H1 (cell line): ENCODE data around the gene ZBTB46. TPM values are rescaled to one million over a fixed set of nuclear protein-coding genes. Genes with fewer than 3 reads are reported as not detected.

Source experiments
- CTCF ChIA-PET: fragments of 300-600 bp; sonication (Branson Sonifier 250); formaldehyde crosslinking; loops from one replicate; lab custom pipeline; 2021; ENCODE audit not compliant: partially characterized antibody; lab: Charles Lee
- POLR2A ChIA-PET: fragments of 300-600 bp; sonication (Branson Sonifier 250); formaldehyde crosslinking; loops from one replicate; lab custom pipeline; 2021; ENCODE audit warnings: inconsistent platforms; ENCODE audit not compliant: partially characterized antibody; lab: Charles Lee
- DNase-seq, 2 experiments: peaks; one replicate each; pipeline versions ENCODE4 v3.0.0 to v3.0.0-alpha.2; 2010 to 2022; ENCODE audit warnings: low spot score in 2 of 2, low read depth in 1 of 2, mixed read lengths in 1 of 2
- FAIRE-seq: peaks from 2 replicates; lab custom pipeline; 2011; peaks lifted over from hg19 to GRCh38; lab: Jason Lieb, UNC
- H2AFZ ChIP-seq: 2 replicates; pipeline ENCODE4 v1.8.1; 2012; ENCODE audit warnings: low read length, inconsistent platforms
- H2AK5ac ChIP-seq: 2 replicates; pipeline ENCODE4 v1.6.1; 2013; ENCODE audit warnings: low read depth, low read length
- H2BK120ac ChIP-seq: replicated peaks from 2 replicates; pipeline ENCODE3; 2013; ENCODE audit warnings: low read depth, low read length, inconsistent platforms
- H2BK12ac ChIP-seq: 2 replicates; pipeline ENCODE4 v1.6.1; 2013; ENCODE audit warnings: low read depth, low read length
- H2BK15ac ChIP-seq: 2 replicates; pipeline ENCODE4 v1.6.1; 2013; ENCODE audit warnings: low read length
- H2BK20ac ChIP-seq: 2 replicates; pipeline ENCODE4 v1.6.1; 2013; ENCODE audit warnings: low read length
- H2BK5ac ChIP-seq: 2 replicates; pipeline ENCODE4 v1.6.1; 2013; ENCODE audit warnings: low read depth, low read length
- H3K14ac ChIP-seq: 2 replicates; pipeline ENCODE4 v1.6.1; 2013; ENCODE audit warnings: inconsistent platforms; ENCODE audit not compliant: insufficient read length
- H3K18ac ChIP-seq: 2 replicates; pipeline ENCODE4 v1.6.1; 2013; ENCODE audit warnings: low read length; ENCODE audit errors: extremely low read depth
- H3K23ac ChIP-seq: 2 replicates; pipeline ENCODE4 v1.6.1; 2013; ENCODE audit warnings: inconsistent platforms; ENCODE audit not compliant: insufficient read length
- H3K23me2 ChIP-seq: 2 replicates; pipeline ENCODE4 v1.6.1; 2013; ENCODE audit warnings: low read depth, low read length
- H3K27ac ChIP-seq: 2 replicates; pipeline ENCODE4 v1.6.1; 2011; ENCODE audit warnings: low read depth, low read length, inconsistent platforms
- H3K27me3 ChIP-seq, 4 experiments: replicated peaks in 1 of 4; 1 replicate in 1 of 4; 2 replicates in 3 of 4; pipeline versions ENCODE4 v1.6.1 to v1.8.1; 2011 to 2013; ENCODE audit warnings: low read length in 3 of 4, mild to moderate bottlenecking in 3 of 4, inconsistent platforms in 2 of 4, mixed read lengths in 2 of 4, moderate library complexity in 1 of 4; ENCODE audit not compliant: control insufficient read depth in 3 of 4, insufficient read depth in 3 of 4; ENCODE audit errors: extremely low read depth in 1 of 4
- H3K36me3 ChIP-seq, 4 experiments: 2 replicates each; pipeline versions ENCODE4 v1.6.1 to v1.8.1; 2011 to 2013; ENCODE audit warnings: mild to moderate bottlenecking in 4 of 4, low read length in 3 of 4, moderate library complexity in 2 of 4, control low read depth in 1 of 4, inconsistent platforms in 1 of 4; ENCODE audit not compliant: insufficient read depth in 4 of 4, control insufficient read depth in 2 of 4
- H3K4ac ChIP-seq: replicated peaks from 2 replicates; pipeline ENCODE3; 2013; ENCODE audit warnings: low read length, low read depth, mixed read lengths, inconsistent platforms; ENCODE audit not compliant: insufficient read length
- H3K4me1 ChIP-seq, 4 experiments: replicated peaks in 1 of 4; 1 replicate in 1 of 4; 2 replicates in 3 of 4; pipeline versions ENCODE4 v1.6.1 to v1.8.1; 2011 to 2013; ENCODE audit warnings: low read length in 3 of 4, inconsistent platforms in 2 of 4, mixed read lengths in 1 of 4; ENCODE audit not compliant: insufficient read depth in 4 of 4, control insufficient read depth in 3 of 4
- H3K4me2 ChIP-seq, 2 experiments: 2 replicates each; pipeline versions ENCODE4 v1.6.1 to v1.8.1; 2011 to 2013; ENCODE audit warnings: low read depth in 2 of 2, low read length in 2 of 2, control low read depth in 1 of 2, inconsistent platforms in 1 of 2, mild to moderate bottlenecking in 1 of 2; ENCODE audit not compliant: insufficient read depth in 1 of 2
- H3K4me3 ChIP-seq, 4 experiments: fragments of 200-600, 300-600 bp in 1 of 4; sonication (generic), shearing (Covaris generic), sonication (Bioruptor Twin) in 1 of 4; 2 replicates each; pipeline versions ENCODE4 v1.5.1 to v1.8.1; 2011 to 2016; ENCODE audit warnings: low read length in 4 of 4, low read depth in 3 of 4, control low read depth in 2 of 4, inconsistent platforms in 2 of 4, mild to moderate bottlenecking in 2 of 4, mixed read lengths in 1 of 4, moderate library complexity in 1 of 4; ENCODE audit not compliant: insufficient read depth in 2 of 4; ENCODE audit errors: extremely low read depth in 1 of 4
- H3K56ac ChIP-seq: replicated peaks from 2 replicates; pipeline ENCODE3; 2013; ENCODE audit warnings: low read depth, mild to moderate bottlenecking, mixed read lengths, low read length, inconsistent platforms; ENCODE audit not compliant: insufficient read length
- H3K79me1 ChIP-seq: 2 replicates; pipeline ENCODE4 v1.6.1; 2013; ENCODE audit warnings: low read depth, low read length, control low read depth
- H3K79me2 ChIP-seq, 2 experiments: 2 replicates each; pipeline versions ENCODE4 v1.6.1 to v1.8.1; 2012 to 2013; ENCODE audit warnings: low read length in 2 of 2, mild to moderate bottlenecking in 2 of 2, inconsistent platforms in 1 of 2; ENCODE audit not compliant: insufficient read depth in 2 of 2, control insufficient read depth in 1 of 2
- H3K9ac ChIP-seq, 4 experiments: replicated peaks in 1 of 4; 1 replicate in 1 of 4; 2 replicates in 3 of 4; pipeline versions ENCODE4 v1.6.1 to v1.8.1; 2011 to 2013; ENCODE audit warnings: low read depth in 3 of 4, low read length in 3 of 4, control low read depth in 2 of 4, mild to moderate bottlenecking in 2 of 4, moderate library complexity in 2 of 4, inconsistent platforms in 1 of 4; ENCODE audit errors: extremely low read depth in 1 of 4
- H3K9me3 ChIP-seq, 2 experiments: 2 replicates each; pipeline versions ENCODE4 v1.6.1 to v1.8.1; 2012 to 2013; ENCODE audit warnings: mild to moderate bottlenecking in 2 of 2, moderate library complexity in 2 of 2, control low read depth in 1 of 2, inconsistent platforms in 1 of 2, low read depth in 1 of 2, low read length in 1 of 2, mixed read lengths in 1 of 2; ENCODE audit not compliant: insufficient read depth in 2 of 2
- H4K20me1 ChIP-seq, 2 experiments: replicated peaks in 1 of 2; 2 replicates each; pipeline versions ENCODE3 to v1.8.1; 2011 to 2013; ENCODE audit warnings: inconsistent platforms in 2 of 2, low read length in 2 of 2, mild to moderate bottlenecking in 1 of 2; ENCODE audit not compliant: insufficient read depth in 2 of 2, control insufficient read depth in 1 of 2
- H4K5ac ChIP-seq: 2 replicates; pipeline ENCODE4 v1.6.1; 2013; ENCODE audit warnings: low read length, low read depth, mixed read lengths, inconsistent platforms; ENCODE audit not compliant: insufficient read length
- H4K8ac ChIP-seq: 2 replicates; pipeline ENCODE4 v1.8.0; 2013; ENCODE audit warnings: mild to moderate bottlenecking, moderate library complexity, low read length, inconsistent platforms; ENCODE audit not compliant: insufficient read depth; ENCODE audit errors: extremely low read depth
- H4K91ac ChIP-seq: replicated peaks from 2 replicates; pipeline ENCODE3; 2013; ENCODE audit warnings: low read length, mixed read lengths, inconsistent platforms; ENCODE audit not compliant: insufficient read length
- ASH2L ChIP-seq: fragments of 200-600, 300-600 bp; sonication (generic); IDR thresholded peaks from one replicate; pipeline ENCODE4 v1.7.1; 2017; ENCODE audit warnings: low read length
- CHD1 ChIP-seq: IDR thresholded peaks from 2 replicates; pipeline ENCODE4 v1.6.1; 2012; ENCODE audit warnings: low read depth, low read length, improper control_type of control experiment
- POLR2AphosphoS5 ChIP-seq: IDR thresholded peaks from 2 replicates; pipeline ENCODE4 v1.6.1; 2011; ENCODE audit warnings: low read depth, low read length
- RBBP5 ChIP-seq: IDR thresholded peaks from 2 replicates; pipeline ENCODE4 v1.7.1; 2012; ENCODE audit warnings: low read depth, mild to moderate bottlenecking, inconsistent platforms, low read length, moderate library complexity, borderline replicate concordance
- SAP30 ChIP-seq: fragments of 300-600 bp; sonication (generic); IDR thresholded peaks from 2 replicates; pipeline ENCODE4 v1.7.1; 2012; ENCODE audit warnings: low read length, moderate library complexity, mild to moderate bottlenecking, inconsistent platforms; ENCODE audit not compliant: insufficient read depth, insufficient replicate concordance
- ZNF274 ChIP-seq: IDR thresholded peaks from 2 replicates; pipeline ENCODE4 v1.7.0; 2012; ENCODE audit warnings: low read length, borderline replicate concordance; ENCODE audit errors: extremely low read depth
- WGBS, 2 experiments: shearing (Covaris generic) in 1 of 2; methylation state at CpG; one replicate each; pipeline versions ENCODE4 v1.1.6 to v1.1.7; 2013 to 2015; ENCODE audit warnings: low lambda C conversion rate in 2 of 2, mixed read lengths in 2 of 2, inconsistent platforms in 1 of 2, low coverage in 1 of 2, missing lambda C conversion rate in 1 of 2; ENCODE audit not compliant: insufficient replicate concordance in 2 of 2, insufficient coverage in 1 of 2, insufficient read length in 1 of 2; ENCODE audit errors: extremely low coverage in 1 of 2, missing lambda C conversion rate in 1 of 2; 5-methylcytosine and 5-hydroxymethylcytosine counted together
- polyA plus RNA-seq, 7 experiments: library from polyadenylated mRNA; depleted of rRNA in 3 of 7; stranded (reverse) in 5 of 7; unstranded in 2 of 7; fragments of >200 nt in 5 of 7; fragments of 200-250 nt in 2 of 7; gene quantifications; 1 replicate in 5 of 7; 2 replicates in 1 of 7; 4 replicates in 1 of 7; pipeline versions ENCODE4 v1.2.1 to v1.2.3, GENCODE V29; 2011 to 2013; ENCODE audit warnings: missing spikeins in 2 of 7, mixed read lengths in 2 of 7
- total RNA-seq: library from RNA; stranded (reverse); fragmentation: NEBNext Ultra II Directional; extraction: Animal tissue kit (Norgen Biotek cat#: 25700); gene quantifications from 2 replicates; pipeline ENCODE4 v1.2.1, GENCODE V29; 2021
- TF ChIP-seq, protein P1 (sequence below): IDR thresholded peaks from 2 replicates; pipeline ENCODE4 v1.6.1; 2011; ENCODE audit warnings: low read length, improper control_type of control experiment
- TF ChIP-seq, protein P2 (sequence below), 3 experiments: IDR thresholded peaks; 1 replicate in 2 of 3; 2 replicates in 1 of 3; pipeline versions ENCODE4 v1.5.1 to v1.6.1; 2011; ENCODE audit warnings: low read length in 3 of 3, mild to moderate bottlenecking in 3 of 3, inconsistent platforms in 2 of 3, low read depth in 1 of 3, moderate library complexity in 1 of 3; ENCODE audit not compliant: insufficient read depth in 1 of 3; ENCODE audit errors: control extremely low read depth in 1 of 3

The ZBTB46 gene
- total and polyA plus RNA-seq, 2 of the 8 experiments (the other 6 are each of a cell fraction or from before 2014, with no cell fraction given), result 6.4 to 22.4 TPM

DNA sequence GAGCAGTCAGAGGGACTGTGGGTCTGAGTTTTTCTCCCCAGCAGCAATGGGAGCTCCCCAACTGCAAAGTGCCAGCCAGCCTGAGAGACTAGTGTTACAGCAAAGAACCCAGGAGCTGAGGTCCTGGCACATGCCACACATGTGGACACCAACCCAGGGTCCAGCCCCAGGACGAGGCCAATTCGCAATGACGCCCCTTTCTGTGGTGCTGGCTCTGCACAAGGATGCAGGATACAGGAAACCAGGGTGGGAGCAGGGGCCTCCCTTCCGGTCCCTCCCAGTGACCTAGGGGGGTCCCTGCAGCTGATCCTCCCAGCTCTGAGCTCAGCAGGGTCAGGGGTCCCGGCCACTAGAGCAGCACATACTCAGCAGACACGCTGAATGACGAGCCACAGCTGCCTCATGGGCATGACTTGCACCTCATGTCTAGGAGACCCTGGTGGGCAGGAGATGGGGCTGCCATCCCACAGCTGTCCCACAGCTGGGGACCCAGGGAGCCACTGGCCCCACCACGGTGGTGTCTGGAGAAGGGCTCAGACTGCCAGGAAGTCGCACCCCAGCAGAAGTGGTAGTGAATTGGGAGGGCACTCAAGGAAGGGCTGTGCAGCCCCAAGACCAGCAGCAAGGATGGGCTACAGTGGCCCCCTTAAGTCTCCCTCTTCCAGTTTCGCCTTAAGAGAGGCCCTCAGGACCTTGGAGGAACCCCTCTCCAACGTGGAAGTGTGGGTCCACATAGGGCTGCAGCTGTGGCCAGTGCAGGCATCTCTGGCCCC lies 126.9 kb downstream of the ZBTB46 start:
- H3K79me2 ChIP-seq, result peaks cover 0 to 23% of the 10 kb centered on the region in 2 experiments; a peak in 3 of 4 replicates
- H2BK20ac ChIP-seq, result no peak overlapping the region
- H3K23me2 ChIP-seq, result peaks cover 5% of the 10 kb centered on the region; the same call in 1 of the 2 replicates
- H2AFZ ChIP-seq, result no peak overlapping the region
- no peak overlapping the region for H3K4me2 ChIP-seq
- H2AK5ac ChIP-seq, result no peak overlapping the region
- no peak overlapping the region for H3K14ac ChIP-seq
- no peak overlapping the region for H3K23ac ChIP-seq
- H3K56ac ChIP-seq, result no peak overlapping the region
- CTCF ChIA-PET, result interaction anchor here (0.8 kb wide), 1 partner anchor 71 kb away, joined by 3 read pairs; no protein-coding TSS in a partner anchor
- H3K9me3 ChIP-seq, result no peaks in the 10 kb centered on the region
- H3K79me1 ChIP-seq, result peaks cover 6% of the 10 kb centered on the region; the same call in 1 of the 2 replicates
- FAIRE-seq (no peak), DNase-seq (no peak)
- H2BK5ac ChIP-seq, result no peak overlapping the region
- no peak overlapping the region for H3K9ac ChIP-seq
- H4K5ac ChIP-seq, result no peak overlapping the region
- WGBS, 2 experiments, result 87% methylated on average over 11 of the region's 11 CpGs; no CpG with 5 or more reads in 1 of the 2 experiments
- no peak overlapping the region for H2BK15ac ChIP-seq
- no peak overlapping the region for H4K91ac ChIP-seq
- H3K36me3 ChIP-seq, result peaks cover 3 to 18% (median 8%) of the 10 kb centered on the region in 4 experiments; a peak in 5 of 8 replicates
- no peak overlapping the region for H4K8ac ChIP-seq
- H3K27ac ChIP-seq, result no peak overlapping the region
- POLR2A ChIA-PET, result interaction anchor here (0.6 to 4.7 kb wide), 9 partner anchors 7 to 161 kb away, joined by 3 to 49 read pairs (median 3); partner anchors contain the start of genes SLC2A4RG, TNFRSF6B and TPD52L2
- H3K18ac ChIP-seq, result no peak overlapping the region
- no peaks in the 10 kb centered on the region for H3K27me3 ChIP-seq
- no peak overlapping the region for H2BK12ac ChIP-seq
- H2BK120ac ChIP-seq, result no peak overlapping the region
- H3K4me1 ChIP-seq, result peaks cover 0 to 11% (median 6%) of the 10 kb centered on the region in 4 experiments; a peak in 5 of 7 replicates
- H3K4ac ChIP-seq, result no peak overlapping the region
- H4K20me1 ChIP-seq, result peaks cover 8 to 17% of the 10 kb centered on the region in 2 experiments
- H3K4me3 ChIP-seq, result no peak overlapping the region
- TF ChIP-seq, protein P1, sequence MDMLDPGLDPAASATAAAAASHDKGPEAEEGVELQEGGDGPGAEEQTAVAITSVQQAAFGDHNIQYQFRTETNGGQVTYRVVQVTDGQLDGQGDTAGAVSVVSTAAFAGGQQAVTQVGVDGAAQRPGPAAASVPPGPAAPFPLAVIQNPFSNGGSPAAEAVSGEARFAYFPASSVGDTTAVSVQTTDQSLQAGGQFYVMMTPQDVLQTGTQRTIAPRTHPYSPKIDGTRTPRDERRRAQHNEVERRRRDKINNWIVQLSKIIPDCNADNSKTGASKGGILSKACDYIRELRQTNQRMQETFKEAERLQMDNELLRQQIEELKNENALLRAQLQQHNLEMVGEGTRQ, result no peak
- TF ChIP-seq ASH2L (no peak), SAP30 (no peak), ZNF274 (no peak), POLR2AphosphoS5 (no peak), RBBP5 (no peak), CHD1 (no peak)
- TF ChIP-seq, protein P2, sequence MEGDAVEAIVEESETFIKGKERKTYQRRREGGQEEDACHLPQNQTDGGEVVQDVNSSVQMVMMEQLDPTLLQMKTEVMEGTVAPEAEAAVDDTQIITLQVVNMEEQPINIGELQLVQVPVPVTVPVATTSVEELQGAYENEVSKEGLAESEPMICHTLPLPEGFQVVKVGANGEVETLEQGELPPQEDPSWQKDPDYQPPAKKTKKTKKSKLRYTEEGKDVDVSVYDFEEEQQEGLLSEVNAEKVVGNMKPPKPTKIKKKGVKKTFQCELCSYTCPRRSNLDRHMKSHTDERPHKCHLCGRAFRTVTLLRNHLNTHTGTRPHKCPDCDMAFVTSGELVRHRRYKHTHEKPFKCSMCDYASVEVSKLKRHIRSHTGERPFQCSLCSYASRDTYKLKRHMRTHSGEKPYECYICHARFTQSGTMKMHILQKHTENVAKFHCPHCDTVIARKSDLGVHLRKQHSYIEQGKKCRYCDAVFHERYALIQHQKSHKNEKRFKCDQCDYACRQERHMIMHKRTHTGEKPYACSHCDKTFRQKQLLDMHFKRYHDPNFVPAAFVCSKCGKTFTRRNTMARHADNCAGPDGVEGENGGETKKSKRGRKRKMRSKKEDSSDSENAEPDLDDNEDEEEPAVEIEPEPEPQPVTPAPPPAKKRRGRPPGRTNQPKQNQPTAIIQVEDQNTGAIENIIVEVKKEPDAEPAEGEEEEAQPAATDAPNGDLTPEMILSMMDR (IDR thresholded peaks at IDR 0.05; ENCODE audit: control extremely low read depth in 1 of 3, insufficient read depth in 1 of 3, low read depth in 1 of 3, low read length in 3 of 3), result no peak
